KOPT-K1 (cell line): ENCODE data around the gene MACROD1.

Source experiments
- H3K27ac ChIP-seq: fragments of 200-600 bp; sonication (generic); 2 replicates; pipeline ENCODE4 v1.5.1; 2016; ENCODE audit warnings: antibody characterized with exemption, mild to moderate bottlenecking, low read depth, low read length; ENCODE audit not compliant: poor library complexity, severe bottlenecking
- H3K36me3 ChIP-seq: fragments of 200-600 bp; sonication (generic); 2 replicates; pipeline ENCODE4 v1.5.1; 2017; ENCODE audit warnings: antibody characterized with exemption, mild to moderate bottlenecking, low read length, moderate library complexity; ENCODE audit not compliant: insufficient read depth
- H3K9me3 ChIP-seq: fragments of 200-600 bp; sonication (generic); 2 replicates; pipeline ENCODE4 v1.5.1; 2017; ENCODE audit warnings: antibody characterized with exemption, low read length, mild to moderate bottlenecking; ENCODE audit not compliant: insufficient read depth, poor library complexity, severe bottlenecking

MACROD1 gene

GRCh38 chr11:64165842-64166635 lies at the start of gene MACROD1:
Gene MACROD1, minus strand, starts transcription at chr11:64166113. Its CDS starts 119 bp downstream, at chr11:64165994.
- Histone ChIP-seq H3K9me3 (no peaks in the 10 kb centered on the region), H3K36me3 (no peaks in the 10 kb centered on the region), H3K27ac (peak within 1 kb of the TSS; percentile 58)

GRCh38 chr11:64211181-64211872 lies 45.4 kb upstream of the MACROD1 start:
- Histone ChIP-seq H3K36me3 (peaks cover 79% of the 10 kb centered on the region), H3K27ac (no peak overlapping the region), H3K9me3 (no peaks in the 10 kb centered on the region)

- Histone ChIP-seq H3K36me3 (peaks cover 76% of the 10 kb centered on the region), H3K9me3 (no peaks in the 10 kb centered on the region), H3K27ac (no peak overlapping the region)
These were observed 44.5 kb upstream of the MACROD1 start for GRCh38 chr11:64210301-64211020.

- H3K9me3 ChIP-seq: no peaks in the 10 kb centered on the region
- H3K36me3 ChIP-seq: peaks cover 76% of the 10 kb centered on the region
- no peak overlapping the region for H3K27ac ChIP-seq
These were observed 43.6 kb upstream of the MACROD1 start for GRCh38 chr11:64209563-64209843.

- peak overlapping the region; percentile 93 for H3K27ac ChIP-seq
- no peaks in the 10 kb centered on the region for H3K9me3 ChIP-seq
- peaks cover 76% of the 10 kb centered on the region for H3K36me3 ChIP-seq
These were observed 43.1 kb upstream of the MACROD1 start for GRCh38 chr11:64208796-64209562.

- no peaks in the 10 kb centered on the region for H3K9me3 ChIP-seq
- H3K27ac ChIP-seq: peak overlapping the region; percentile 93
- peaks cover 77% of the 10 kb centered on the region for H3K36me3 ChIP-seq
These were observed 42.3 kb upstream of the MACROD1 start for GRCh38 chr11:64208086-64208795.

GRCh38 chr11:64207256-64208085 lies 41.6 kb upstream of the MACROD1 start:
- Histone ChIP-seq H3K36me3 (peaks cover 78% of the 10 kb centered on the region), H3K9me3 (no peaks in the 10 kb centered on the region), H3K27ac (peak overlapping the region; percentile 93)

GRCh38 chr11:64206457-64207255 lies 40.7 kb upstream of the MACROD1 start, which contains the start of gene FERMT3:
Gene FERMT3, plus strand, starts transcription at chr11:64206721. Its CDS starts 644 bp downstream, at chr11:64207365.
- Histone ChIP-seq H3K36me3 (peaks cover 78% of the 10 kb centered on the region), H3K27ac (peak within 1 kb of the TSS; percentile 93), H3K9me3 (no peaks in the 10 kb centered on the region)

- Histone ChIP-seq H3K27ac (no peak overlapping the region), H3K36me3 (peaks cover 78% of the 10 kb centered on the region)
These were observed 38.6 kb upstream of the MACROD1 start for GRCh38 chr11:64204464-64204989.

GRCh38 chr11:64204080-64204440 lies 38.1 kb upstream of the MACROD1 start:
- H3K36me3 ChIP-seq: peaks cover 76% of the 10 kb centered on the region
- H3K27ac ChIP-seq: no peak overlapping the region
- H3K9me3 ChIP-seq: no peaks in the 10 kb centered on the region

More at GRCh38 chr11:64204464-64204989, 38.6 kb upstream of the MACROD1 start:
- H3K9me3 ChIP-seq: no peaks in the 10 kb centered on the region

GRCh38 chr11:64203421-64204079 lies 37.6 kb upstream of the MACROD1 start:
- Histone ChIP-seq H3K36me3 (peaks cover 76% of the 10 kb centered on the region), H3K9me3 (no peaks in the 10 kb centered on the region), H3K27ac (no peak overlapping the region)

GRCh38 chr11:64202992-64203391 lies 37.1 kb upstream of the MACROD1 start:
- H3K9me3 ChIP-seq: no peaks in the 10 kb centered on the region
- H3K36me3 ChIP-seq: peaks cover 79% of the 10 kb centered on the region
- no peak overlapping the region for H3K27ac ChIP-seq
